OCI-LY3 (cell line): ENCODE data around the gene ID2.

Source experiments
- H2AFZ ChIP-seq: fragments of 200-600, 300-600 bp; shearing (Covaris generic); 2 replicates; pipeline ENCODE4 v1.6.0; 2014; ENCODE audit warnings: antibody characterized with exemption, low read depth, low read length
- H3K27ac ChIP-seq: fragments of 200-600, 300-600 bp; sonication (generic); 2 replicates; pipeline ENCODE4 v1.5.1; 2014; ENCODE audit warnings: mild to moderate bottlenecking, low read length, moderate library complexity, mixed read lengths
- H3K27me3 ChIP-seq: fragments of 200-600, 300-600 bp; sonication (generic); 2 replicates; pipeline ENCODE4 v1.6.1; 2014; ENCODE audit warnings: low read depth, low read length, mixed read lengths
- H3K36me3 ChIP-seq: fragments of 200-600, 300-600 bp; sonication (generic); replicated peaks from 2 replicates; pipeline ENCODE3; 2014; ENCODE audit warnings: low read depth, low read length, mixed read lengths
- H3K4me1 ChIP-seq: fragments of 300-600, 200-600 bp; sonication (generic); 2 replicates; pipeline ENCODE4 v1.6.1; 2014; ENCODE audit warnings: low read length, mixed read lengths
- H3K4me2 ChIP-seq: fragments of 200-600, 300-600 bp; sonication (generic); 2 replicates; pipeline ENCODE4 v1.6.1; 2014; ENCODE audit warnings: low read length, mixed read lengths
- H3K4me3 ChIP-seq: fragments of 300-600, 200-600 bp; sonication (generic); 2 replicates; pipeline ENCODE4 v1.5.1; 2014; ENCODE audit warnings: antibody characterized with exemption, mild to moderate bottlenecking, low read length, moderate library complexity
- H3K79me2 ChIP-seq: fragments of 300-600, 200-600 bp; shearing (Covaris generic); 2 replicates; pipeline ENCODE4 v1.6.1; 2014; ENCODE audit warnings: mild to moderate bottlenecking, low read length, mixed read lengths
- H3K9ac ChIP-seq: fragments of 300-600, 200-600 bp; shearing (Covaris generic); 2 replicates; pipeline ENCODE4 v1.6.0; 2014; ENCODE audit warnings: mild to moderate bottlenecking, low read length, moderate library complexity
- H3K9me3 ChIP-seq: fragments of 200-600, 300-600 bp; shearing (Covaris generic); 2 replicates; pipeline ENCODE4 v1.6.1; 2014; ENCODE audit warnings: low read length, mixed read lengths; ENCODE audit not compliant: insufficient read depth
- H4K20me1 ChIP-seq: fragments of 200-600, 300-600 bp; sonication (generic); 2 replicates; pipeline ENCODE4 v1.6.1; 2016; ENCODE audit warnings: low read length, mixed read lengths; ENCODE audit not compliant: insufficient read depth
- CTCF ChIP-seq: fragments of 200-600, 300-600 bp; sonication (generic); IDR thresholded peaks from 2 replicates; pipeline ENCODE4 v1.5.1; 2014; ENCODE audit warnings: antibody characterized with exemption, low read length, low read depth
- EZH2phosphoT487 ChIP-seq: fragments of 200-600 bp; shearing (Covaris generic); IDR thresholded peaks from 2 replicates; pipeline ENCODE4 v1.6.1; 2018; ENCODE audit warnings: antibody characterized with exemption, mixed run types, low read depth

ID2 gene

GRCh38 chr2:8714283-8714682, 32.4 kb downstream of the ID2 start:
- no peaks in the 10 kb centered on the region for H3K36me3 ChIP-seq
- H3K4me1 ChIP-seq = no peaks in the 10 kb centered on the region
- TF ChIP-seq CTCF (no peak), EZH2phosphoT487 (no peak)
- no peak overlapping the region for H3K4me3 ChIP-seq
- no peak overlapping the region for H3K9ac ChIP-seq
- no peaks in the 10 kb centered on the region for H3K27me3 ChIP-seq
- no peak overlapping the region for H3K4me2 ChIP-seq
- no peak overlapping the region for H3K27ac ChIP-seq
- no peaks in the 10 kb centered on the region for H4K20me1 ChIP-seq
- H3K9me3 ChIP-seq = peaks cover 8% of the 10 kb centered on the region; the same call in 1 of the 2 replicates
- H3K79me2 ChIP-seq = no peaks in the 10 kb centered on the region
- H2AFZ ChIP-seq = no peak overlapping the region

GRCh38 chr2:8714971-8715370, 33.1 kb downstream of the ID2 start:
- no peaks in the 10 kb centered on the region for H3K36me3 ChIP-seq
- H3K4me2 ChIP-seq = no peak overlapping the region
- H3K4me3 ChIP-seq = no peak overlapping the region
- no peak overlapping the region for H3K9ac ChIP-seq
- no peak overlapping the region for H3K27ac ChIP-seq
- H3K4me1 ChIP-seq = no peaks in the 10 kb centered on the region
- TF ChIP-seq EZH2phosphoT487 = no peak
- TF ChIP-seq CTCF = no peak
- H3K79me2 ChIP-seq = no peaks in the 10 kb centered on the region
- no peaks in the 10 kb centered on the region for H3K27me3 ChIP-seq
- peaks cover 8% of the 10 kb centered on the region; the same call in 1 of the 2 replicates for H3K9me3 ChIP-seq
- no peaks in the 10 kb centered on the region for H4K20me1 ChIP-seq
- H2AFZ ChIP-seq = no peak overlapping the region

- no peak for TF ChIP-seq CTCF
- TF ChIP-seq EZH2phosphoT487 = no peak
- Histone ChIP-seq H3K4me2 (no peak overlapping the region), H3K27ac (no peak overlapping the region), H3K4me3 (no peak overlapping the region), H4K20me1 (no peaks in the 10 kb centered on the region), H3K79me2 (no peaks in the 10 kb centered on the region), H3K27me3 (no peaks in the 10 kb centered on the region), H3K9me3 (peaks cover 8% of the 10 kb centered on the region; the same call in 1 of the 2 replicates), H3K36me3 (no peaks in the 10 kb centered on the region), H3K4me1 (no peaks in the 10 kb centered on the region), H2AFZ (no peak overlapping the region), H3K9ac (no peak overlapping the region)
These were observed 37.7 kb downstream of the ID2 start for GRCh38 chr2:8719528-8719927.

GRCh38 chr2:8720741-8721140, 38.9 kb downstream of the ID2 start:
- Histone ChIP-seq H3K27ac (no peak overlapping the region), H3K9ac (no peak overlapping the region), H3K4me3 (no peak overlapping the region), H3K4me1 (no peaks in the 10 kb centered on the region), H3K27me3 (no peaks in the 10 kb centered on the region), H3K4me2 (no peak overlapping the region), H3K79me2 (no peaks in the 10 kb centered on the region), H4K20me1 (no peaks in the 10 kb centered on the region), H3K36me3 (no peaks in the 10 kb centered on the region), H3K9me3 (peaks cover 6% of the 10 kb centered on the region; the same call in 1 of the 2 replicates), H2AFZ (no peak overlapping the region)
- TF ChIP-seq CTCF (no peak), EZH2phosphoT487 (no peak)
